ENCODE results near the gene SEC24A.

DNA sequence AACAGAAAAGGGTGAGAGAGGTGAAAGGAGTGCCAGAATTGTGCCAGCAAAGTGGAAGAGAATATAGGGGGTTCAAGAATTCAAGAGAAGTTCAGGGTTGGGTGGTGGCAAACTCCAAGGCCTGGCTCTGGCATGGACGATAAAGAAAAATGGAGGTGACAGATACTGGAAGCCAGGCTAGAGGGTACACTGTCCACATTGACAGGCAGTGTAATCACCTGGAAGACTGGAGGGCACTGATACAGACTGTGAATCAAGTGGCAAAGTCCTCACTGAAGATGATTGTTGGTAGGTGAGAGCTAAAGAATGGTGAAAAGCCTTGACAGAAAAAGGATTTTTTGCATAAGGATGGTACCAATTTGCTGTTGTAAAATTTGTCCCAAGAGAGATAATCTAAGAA, 23.0 kb upstream of the SEC24A start:
- TF ChIP-seq EZH2 (IDR thresholded peaks at IDR 0.05; ENCODE audit: borderline replicate concordance, low read depth, low read length, poor library complexity, severe bottlenecking): no peak
- TF ChIP-seq, protein P1, sequence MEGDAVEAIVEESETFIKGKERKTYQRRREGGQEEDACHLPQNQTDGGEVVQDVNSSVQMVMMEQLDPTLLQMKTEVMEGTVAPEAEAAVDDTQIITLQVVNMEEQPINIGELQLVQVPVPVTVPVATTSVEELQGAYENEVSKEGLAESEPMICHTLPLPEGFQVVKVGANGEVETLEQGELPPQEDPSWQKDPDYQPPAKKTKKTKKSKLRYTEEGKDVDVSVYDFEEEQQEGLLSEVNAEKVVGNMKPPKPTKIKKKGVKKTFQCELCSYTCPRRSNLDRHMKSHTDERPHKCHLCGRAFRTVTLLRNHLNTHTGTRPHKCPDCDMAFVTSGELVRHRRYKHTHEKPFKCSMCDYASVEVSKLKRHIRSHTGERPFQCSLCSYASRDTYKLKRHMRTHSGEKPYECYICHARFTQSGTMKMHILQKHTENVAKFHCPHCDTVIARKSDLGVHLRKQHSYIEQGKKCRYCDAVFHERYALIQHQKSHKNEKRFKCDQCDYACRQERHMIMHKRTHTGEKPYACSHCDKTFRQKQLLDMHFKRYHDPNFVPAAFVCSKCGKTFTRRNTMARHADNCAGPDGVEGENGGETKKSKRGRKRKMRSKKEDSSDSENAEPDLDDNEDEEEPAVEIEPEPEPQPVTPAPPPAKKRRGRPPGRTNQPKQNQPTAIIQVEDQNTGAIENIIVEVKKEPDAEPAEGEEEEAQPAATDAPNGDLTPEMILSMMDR (conservative IDR thresholded peaks at IDR 0.05; ENCODE audit: low read depth, low read length): no peak

Data from A673 (cell line).